CD4-positive, alpha-beta T cell treated with Interleukin-4 for 1 hour (primary cell): Measurements from ENCODE around the gene SLC40A1.

Experiments
- DNase-seq, 2 donors: peaks; one replicate each; pipeline ENCODE4 v3.0.0-alpha.2; 2020 to 2022

Gene SLC40A1

GRCh38 chr2:189534854-189535832 is 45.4 kb downstream of the SLC40A1 start:
- no peak for DNase-seq

GRCh38 chr2:189533288-189534035 is 47.1 kb downstream of the SLC40A1 start:
- DNase-seq: no peak

- DNase-seq: no peak
Observed at GRCh38 chr2:189530965-189531637, 49.5 kb downstream of the SLC40A1 start.

GRCh38 chr2:189528617-189529016 is 52.0 kb downstream of the SLC40A1 start:
- DNase-seq: no peak

GRCh38 chr2:189527812-189528592 is 52.6 kb downstream of the SLC40A1 start:
- no peak for DNase-seq

GRCh38 chr2:189527041-189527750 is 53.4 kb downstream of the SLC40A1 start:
- no peak for DNase-seq

- DNase-seq: no peak
Observed at GRCh38 chr2:189526241-189526640, 54.3 kb downstream of the SLC40A1 start.

- DNase-seq: no peak
Observed at GRCh38 chr2:189524746-189525145, 55.8 kb downstream of the SLC40A1 start.

GRCh38 chr2:189522435-189523151 is 58.0 kb downstream of the SLC40A1 start:
- no peak for DNase-seq

GRCh38 chr2:189521699-189522434 is 58.7 kb downstream of the SLC40A1 start:
- DNase-seq: no peak

- no peak for DNase-seq
Observed at GRCh38 chr2:189519631-189520387, 60.8 kb downstream of the SLC40A1 start.

- no peak for DNase-seq
Observed at GRCh38 chr2:189517847-189518535, 62.6 kb downstream of the SLC40A1 start.

GRCh38 chr2:189516546-189516945 is 64.0 kb downstream of the SLC40A1 start:
- DNase-seq: no peak

GRCh38 chr2:189515264-189515663 is 65.3 kb downstream of the SLC40A1 start:
- DNase-seq: no peak

- DNase-seq: no peak
Observed at GRCh38 chr2:189514104-189514503, 66.5 kb downstream of the SLC40A1 start.

GRCh38 chr2:189512879-189513278 is 67.7 kb downstream of the SLC40A1 start:
- DNase-seq: no peak

- DNase-seq: no peak
Observed at GRCh38 chr2:189511960-189512319, 68.6 kb downstream of the SLC40A1 start.

GRCh38 chr2:189511210-189511959 is 69.2 kb downstream of the SLC40A1 start:
- no peak for DNase-seq
